DND-41 (cell line): ENCODE data around the gene TTC39B.

Source experiments
- ATAC-seq: fragments of 200-7000 bp; cut with Tn5 transposase; 3 replicates; pipeline ENCODE4 v1.9.1; 2021; ENCODE audit warnings: low read depth; ENCODE audit not compliant: insufficient read depth
- DNase-seq: peaks from one replicate; pipeline ENCODE4 v3.0.0-alpha.2; 2020
- H2AFZ ChIP-seq: 2 replicates; pipeline ENCODE4 v1.6.0; 2012; ENCODE audit warnings: low read depth, low read length
- H3K27ac ChIP-seq: 2 replicates; pipeline ENCODE4 v1.5.1; 2012; ENCODE audit warnings: low read length, inconsistent platforms
- H3K27me3 ChIP-seq: fragments of 200-600 bp; sonication (generic); 2 replicates; pipeline ENCODE4 v1.6.0; 2012; ENCODE audit warnings: low read length, mild to moderate bottlenecking, inconsistent platforms; ENCODE audit not compliant: insufficient read depth, poor library complexity
- H3K36me3 ChIP-seq: 2 replicates; pipeline ENCODE4 v1.5.1; 2012; ENCODE audit warnings: low read length, inconsistent platforms; ENCODE audit not compliant: insufficient read depth
- H3K4me1 ChIP-seq: 2 replicates; pipeline ENCODE4 v1.5.1; 2012; ENCODE audit warnings: mild to moderate bottlenecking, low read length; ENCODE audit not compliant: insufficient read depth
- H3K4me2 ChIP-seq: 2 replicates; pipeline ENCODE4 v1.6.0; 2012; ENCODE audit warnings: mild to moderate bottlenecking, moderate library complexity, low read length, inconsistent platforms; ENCODE audit not compliant: insufficient read depth
- H3K4me3 ChIP-seq, 2 experiments: fragments of 200-600 bp in 1 of 2; shearing (Covaris generic) in 1 of 2; 2 replicates each; pipeline ENCODE4 v1.5.1; 2012 to 2016; ENCODE audit warnings: inconsistent platforms in 2 of 2, low read length in 2 of 2, mild to moderate bottlenecking in 2 of 2, low read depth in 1 of 2, moderate library complexity in 1 of 2
- H3K79me2 ChIP-seq: 2 replicates; pipeline ENCODE4 v1.6.0; 2012; ENCODE audit warnings: low read length, inconsistent platforms; ENCODE audit not compliant: insufficient read depth
- H3K9ac ChIP-seq: 2 replicates; pipeline ENCODE4 v1.6.0; 2012; ENCODE audit warnings: low read depth, mild to moderate bottlenecking, inconsistent platforms, low read length, moderate library complexity
- H3K9me3 ChIP-seq: 2 replicates; pipeline ENCODE4 v1.5.1; 2012; ENCODE audit warnings: low read length, moderate library complexity, mild to moderate bottlenecking, inconsistent platforms; ENCODE audit not compliant: insufficient read depth, severe bottlenecking
- H4K20me1 ChIP-seq: 2 replicates; pipeline ENCODE4 v1.6.0; 2012; ENCODE audit warnings: low read length; ENCODE audit not compliant: insufficient read depth
- EZH2 ChIP-seq: IDR thresholded peaks from 3 replicates; pipeline ENCODE4 v1.6.1; 2012; ENCODE audit warnings: borderline replicate concordance, low read depth, mild to moderate bottlenecking, moderate library complexity, low read length, inconsistent platforms; ENCODE audit not compliant: severe bottlenecking
- TF ChIP-seq, protein P1 (sequence below): IDR thresholded peaks from 2 replicates; pipeline ENCODE4 v1.5.1; 2012; ENCODE audit warnings: borderline replicate concordance, low read length, moderate library complexity, mild to moderate bottlenecking; ENCODE audit not compliant: poor library complexity, severe bottlenecking; ENCODE audit errors: extremely low read depth

Gene TTC39B

DNA sequence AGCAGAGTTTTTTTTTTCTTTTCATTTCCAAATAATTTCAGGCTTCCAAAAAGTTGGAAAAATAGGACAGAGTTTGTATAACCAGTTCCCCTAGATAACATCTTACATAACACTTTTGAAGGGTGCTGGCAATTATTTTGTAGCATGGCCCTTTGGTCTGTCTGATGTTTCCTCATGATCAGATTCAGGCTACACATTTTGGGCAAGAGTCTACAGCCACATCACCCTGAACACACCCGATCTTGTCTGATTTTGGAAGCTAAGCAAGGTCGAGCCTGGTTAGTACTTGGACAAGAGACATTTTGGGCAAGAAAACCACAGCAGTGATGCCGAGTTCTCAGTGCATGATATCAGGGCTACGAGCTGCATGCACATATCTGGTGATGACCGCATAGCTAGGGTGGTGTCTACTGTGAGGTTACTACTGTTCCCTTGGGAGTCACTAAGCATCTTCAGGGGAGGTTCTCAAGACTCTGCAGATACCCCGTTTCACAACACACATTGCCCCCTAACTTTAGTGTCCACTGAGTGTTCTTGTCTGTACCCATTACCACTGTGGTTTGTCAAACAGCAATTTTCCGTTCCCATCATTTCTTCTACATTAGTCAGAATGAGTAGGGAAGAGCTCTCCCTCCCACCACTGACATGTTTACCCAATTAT lies 86.2 kb downstream of the TTC39B start:
- no peak for ATAC-seq
- H4K20me1 ChIP-seq, result no peaks in the 10 kb centered on the region
- no peak overlapping the region for H3K4me3 ChIP-seq
- H3K79me2 ChIP-seq, result no peaks in the 10 kb centered on the region
- H3K4me1 ChIP-seq, result no peaks in the 10 kb centered on the region
- H3K4me2 ChIP-seq, result no peak overlapping the region
- no peak overlapping the region for H3K9ac ChIP-seq
- no peak for DNase-seq
- H3K9me3 ChIP-seq, result no peaks in the 10 kb centered on the region
- H3K27ac ChIP-seq, result no peak overlapping the region
- no peak overlapping the region for H2AFZ ChIP-seq
- no peaks in the 10 kb centered on the region for H3K36me3 ChIP-seq
- TF ChIP-seq, protein P1, sequence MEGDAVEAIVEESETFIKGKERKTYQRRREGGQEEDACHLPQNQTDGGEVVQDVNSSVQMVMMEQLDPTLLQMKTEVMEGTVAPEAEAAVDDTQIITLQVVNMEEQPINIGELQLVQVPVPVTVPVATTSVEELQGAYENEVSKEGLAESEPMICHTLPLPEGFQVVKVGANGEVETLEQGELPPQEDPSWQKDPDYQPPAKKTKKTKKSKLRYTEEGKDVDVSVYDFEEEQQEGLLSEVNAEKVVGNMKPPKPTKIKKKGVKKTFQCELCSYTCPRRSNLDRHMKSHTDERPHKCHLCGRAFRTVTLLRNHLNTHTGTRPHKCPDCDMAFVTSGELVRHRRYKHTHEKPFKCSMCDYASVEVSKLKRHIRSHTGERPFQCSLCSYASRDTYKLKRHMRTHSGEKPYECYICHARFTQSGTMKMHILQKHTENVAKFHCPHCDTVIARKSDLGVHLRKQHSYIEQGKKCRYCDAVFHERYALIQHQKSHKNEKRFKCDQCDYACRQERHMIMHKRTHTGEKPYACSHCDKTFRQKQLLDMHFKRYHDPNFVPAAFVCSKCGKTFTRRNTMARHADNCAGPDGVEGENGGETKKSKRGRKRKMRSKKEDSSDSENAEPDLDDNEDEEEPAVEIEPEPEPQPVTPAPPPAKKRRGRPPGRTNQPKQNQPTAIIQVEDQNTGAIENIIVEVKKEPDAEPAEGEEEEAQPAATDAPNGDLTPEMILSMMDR, result no peak
- TF ChIP-seq EZH2, result no peak
- no peaks in the 10 kb centered on the region for H3K27me3 ChIP-seq

DNA sequence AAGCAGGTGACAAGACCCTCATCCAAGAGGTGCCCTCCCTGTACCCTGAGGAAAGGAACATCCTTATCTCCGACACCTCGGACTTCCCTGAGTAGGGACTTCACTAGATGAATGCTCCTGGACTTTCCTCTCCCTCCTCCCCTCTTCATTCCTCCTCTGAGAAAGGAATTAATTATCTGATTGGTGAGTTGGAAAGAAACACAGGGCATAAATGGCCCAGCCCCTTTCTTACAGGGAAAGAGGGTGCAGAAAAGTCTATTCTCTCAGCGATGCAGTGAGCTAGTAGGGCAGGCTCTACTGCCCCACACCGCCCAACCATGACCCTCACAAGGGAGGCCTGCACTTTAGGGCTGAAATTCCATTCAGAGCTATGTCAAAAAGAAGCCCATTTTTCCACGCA lies 87.5 kb downstream of the TTC39B start:
- no peak for TF ChIP-seq EZH2
- TF ChIP-seq, protein P1, result no peak
- no peak overlapping the region for H3K9ac ChIP-seq
- no peak overlapping the region for H2AFZ ChIP-seq
- DNase-seq, result no peak
- no peak overlapping the region for H3K4me2 ChIP-seq
- H3K36me3 ChIP-seq, result no peaks in the 10 kb centered on the region
- H4K20me1 ChIP-seq, result no peaks in the 10 kb centered on the region
- no peak overlapping the region for H3K27ac ChIP-seq
- H3K27me3 ChIP-seq, result no peaks in the 10 kb centered on the region
- no peak overlapping the region for H3K4me3 ChIP-seq
- no peaks in the 10 kb centered on the region for H3K4me1 ChIP-seq
- no peaks in the 10 kb centered on the region for H3K9me3 ChIP-seq
- no peak for ATAC-seq
- H3K79me2 ChIP-seq, result no peaks in the 10 kb centered on the region

DNA sequence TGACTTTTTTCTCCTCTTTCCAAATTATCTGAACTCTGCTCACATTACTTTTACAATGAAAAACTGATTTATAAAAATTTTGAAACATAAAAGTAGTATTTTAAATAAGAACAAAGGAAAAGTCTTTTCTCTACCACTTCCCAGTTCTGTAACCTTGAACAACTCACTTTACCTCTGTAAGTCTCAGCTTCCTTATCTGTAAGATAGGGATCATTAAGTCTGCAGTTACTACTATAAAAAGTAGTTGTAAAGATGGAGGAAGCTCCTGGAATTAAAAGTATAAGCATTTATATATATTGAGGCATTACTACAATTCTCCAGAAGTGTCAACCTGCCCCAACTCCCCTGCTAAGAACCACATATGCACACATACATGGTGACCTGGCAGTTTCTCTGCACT lies 88.0 kb downstream of the TTC39B start:
- Histone ChIP-seq H2AFZ (no peak overlapping the region), H3K4me2 (no peak overlapping the region), H4K20me1 (no peaks in the 10 kb centered on the region), H3K36me3 (no peaks in the 10 kb centered on the region), H3K27ac (no peak overlapping the region), H3K9ac (no peak overlapping the region), H3K4me1 (no peaks in the 10 kb centered on the region), H3K79me2 (no peaks in the 10 kb centered on the region), H3K27me3 (no peaks in the 10 kb centered on the region), H3K4me3 (no peak overlapping the region), H3K9me3 (no peaks in the 10 kb centered on the region)
- TF ChIP-seq, protein P1, result no peak
- no peak for TF ChIP-seq EZH2
- DNase-seq, result no peak
- no peak for ATAC-seq
